Common myeloid progenitor, CD34-positive (primary cell): ENCODE measurements around the gene SWSAP1.
"Not testable (repeated sequence)": the region's sequence is repeated elsewhere in the genome, so short reads cannot be mapped to it uniquely, and the experiment has no call there.

ENCODE experiments used
- CTCF ChIA-PET: fragments of 350-600 bp; sonication (Branson Sonifier 250); formaldehyde crosslinking; loops from one replicate; lab custom pipeline; 2021; ENCODE audit warnings: antibody characterized with exemption; lab: Charles Lee
- POLR2A ChIA-PET: fragments of 350-600 bp; sonication (Branson Sonifier 250); formaldehyde crosslinking; loops from one replicate; lab custom pipeline; 2021; ENCODE audit warnings: antibody characterized with exemption; lab: Charles Lee
- DNase-seq, 3 donors: peaks; one replicate each; pipeline versions ENCODE4 v3.0.0 to v3.0.0-alpha.2; 2013
- H3K27ac ChIP-seq, 2 experiments: 1 replicate in 1 of 2; 2 replicates in 1 of 2; pipeline ENCODE4 v1.7.0; 2013; ENCODE audit warnings: inconsistent platforms in 2 of 2, low read length in 2 of 2, mild to moderate bottlenecking in 2 of 2, low read depth in 1 of 2, moderate library complexity in 1 of 2; ENCODE audit not compliant: severe bottlenecking in 2 of 2, insufficient read depth in 1 of 2, poor library complexity in 1 of 2
- H3K27me3 ChIP-seq, 5 experiments: replicated peaks in 2 of 5; 1 replicate in 3 of 5; 2 replicates in 2 of 5; pipeline versions ENCODE4 v1.6.1 to v1.7.0; 2013; ENCODE audit warnings: low read length in 4 of 5, mild to moderate bottlenecking in 2 of 5, moderate library complexity in 2 of 5, inconsistent platforms in 1 of 5; ENCODE audit not compliant: insufficient read depth in 5 of 5, control insufficient read depth in 4 of 5
- H3K36me3 ChIP-seq, 4 experiments: 1 replicate in 2 of 4; 2 replicates in 2 of 4; pipeline versions ENCODE4 v1.6.1 to v1.7.0; 2013; ENCODE audit warnings: low read length in 3 of 4, control low read depth in 1 of 4, mild to moderate bottlenecking in 1 of 4; ENCODE audit not compliant: control insufficient read depth in 4 of 4, insufficient read depth in 4 of 4
- H3K4me1 ChIP-seq, 4 experiments: 1 replicate in 3 of 4; 2 replicates in 1 of 4; pipeline versions ENCODE4 v1.6.1 to v1.7.1; 2013; ENCODE audit warnings: low read length in 3 of 4, mild to moderate bottlenecking in 3 of 4, control low read depth in 1 of 4, inconsistent platforms in 1 of 4, moderate library complexity in 1 of 4; ENCODE audit not compliant: control insufficient read depth in 4 of 4, insufficient read depth in 4 of 4; ENCODE audit errors: control extremely low read depth in 1 of 4
- H3K4me3 ChIP-seq, 7 experiments: 1 replicate in 4 of 7; 2 replicates in 3 of 7; pipeline versions ENCODE4 v1.5.1 to v1.7.0; 2013; ENCODE audit warnings: mild to moderate bottlenecking in 7 of 7, low read length in 6 of 7, moderate library complexity in 6 of 7, inconsistent platforms in 2 of 7, low read depth in 2 of 7, control low read depth in 1 of 7; ENCODE audit not compliant: insufficient read depth in 4 of 7, control insufficient read depth in 1 of 7; ENCODE audit errors: extremely low read depth in 1 of 7
- H3K9me3 ChIP-seq, 5 experiments: 1 replicate in 4 of 5; 2 replicates in 1 of 5; pipeline versions ENCODE4 v1.6.1 to v1.7.1; 2013; ENCODE audit warnings: low read length in 4 of 5, mild to moderate bottlenecking in 2 of 5, inconsistent platforms in 1 of 5, low read depth in 1 of 5, moderate library complexity in 1 of 5; ENCODE audit not compliant: control insufficient read depth in 4 of 5, insufficient read depth in 2 of 5; ENCODE audit errors: control extremely low read depth in 1 of 5
- WGBS: methylation state at CpG from one replicate; pipeline ENCODE4 v1.1.5; 2013; ENCODE audit not compliant: insufficient coverage; 5-methylcytosine and 5-hydroxymethylcytosine counted together

Gene SWSAP1

GRCh38 chr19:11399667-11400066, 25.2 kb downstream of the SWSAP1 start:
- ChIA-PET POLR2A (no interaction called here), CTCF (interaction anchor here (1.8 to 2.6 kb wide), 2 partner anchors 9 to 16 kb away, joined by 5 to 10 read pairs; partner anchors contain the start of gene EPOR)
- Histone ChIP-seq H3K9me3 (no peaks in the 10 kb centered on the region), H3K27me3 (peaks cover 0 to 3% (median 0%) of the 10 kb centered on the region in 5 experiments), H3K4me1 (no peaks in the 10 kb centered on the region), H3K36me3 (no peaks in the 10 kb centered on the region), H3K27ac (no peak overlapping the region), H3K4me3 (no peak overlapping the region)
- 96% methylated on average over 7 of the region's 9 CpGs for WGBS
- DNase-seq = no peak

- WGBS = no CpG with 5 or more reads among the region's 1 CpG
- H3K9me3 ChIP-seq = no peaks in the 10 kb centered on the region
- no peak overlapping the region for H3K27ac ChIP-seq
- H3K27me3 ChIP-seq = peaks cover 0 to 3% (median 0%) of the 10 kb centered on the region in 5 experiments
- H3K4me3 ChIP-seq = no peak overlapping the region
- no peak for DNase-seq
- CTCF ChIA-PET = interaction anchor here (0.6 kb wide), 1 partner anchor 15 kb away, joined by 3 read pairs; no protein-coding TSS in a partner anchor
- no peaks in the 10 kb centered on the region for H3K4me1 ChIP-seq
- POLR2A ChIA-PET = interaction anchor here (0.6 kb wide), 1 partner anchor 42 kb away, joined by 3 read pairs; no protein-coding TSS in a partner anchor
- H3K36me3 ChIP-seq = no peaks in the 10 kb centered on the region
Measured at GRCh38 chr19:11400798-11401197, 26.3 kb downstream of the SWSAP1 start.

GRCh38 chr19:11401808-11402543, 27.5 kb downstream of the SWSAP1 start:
- CTCF ChIA-PET = interaction anchor here (1.1 to 1.7 kb wide), 3 partner anchors 11 to 84 kb away, joined by 3 to 5 read pairs (median 4); no protein-coding TSS in a partner anchor

GRCh38 chr19:11404588-11405222, 30.2 kb downstream of the SWSAP1 start:
- no peak for DNase-seq
- H3K27ac ChIP-seq = no peak overlapping the region
- 73% methylated on average over 8 of the region's 9 CpGs for WGBS
- CTCF ChIA-PET = interaction anchor here (1.6 to 4.4 kb wide), 3 partner anchors 13 to 23 kb away, joined by 5 to 36 read pairs (median 6); partner anchors contain the start of genes EPOR and RGL3
- POLR2A ChIA-PET = no interaction called here
- H3K27me3 ChIP-seq = peaks cover 0 to 13% (median 4%) of the 10 kb centered on the region in 5 experiments
- no peaks in the 10 kb centered on the region for H3K9me3 ChIP-seq
- no peak overlapping the region for H3K4me3 ChIP-seq
- H3K4me1 ChIP-seq = peaks cover 0 to 3% (median 0%) of the 10 kb centered on the region in 4 experiments
- H3K36me3 ChIP-seq = no peaks in the 10 kb centered on the region

More at GRCh38 chr19:11401808-11402543, 27.5 kb downstream of the SWSAP1 start:
- no peak for DNase-seq
- POLR2A ChIA-PET = interaction anchor here (1.1 kb wide), 1 partner anchor 33 kb away, joined by 3 read pairs; the partner anchor contains the start of gene ODAD3
- H3K4me1 ChIP-seq = peaks cover 0 to 3% (median 0%) of the 10 kb centered on the region in 4 experiments
- peaks cover 0 to 10% (median 4%) of the 10 kb centered on the region in 5 experiments for H3K27me3 ChIP-seq
- no peak overlapping the region for H3K27ac ChIP-seq
- H3K9me3 ChIP-seq = no peaks in the 10 kb centered on the region
- no peak overlapping the region for H3K4me3 ChIP-seq
- WGBS = 93% methylated on average over 6 of the region's 9 CpGs
- no peaks in the 10 kb centered on the region for H3K36me3 ChIP-seq

GRCh38 chr19:11405846-11406643, 31.6 kb downstream of the SWSAP1 start:
- 39% methylated on average over 38 of the region's 44 CpGs for WGBS
- Histone ChIP-seq H3K27me3 (peaks cover 0 to 13% (median 4%) of the 10 kb centered on the region in 5 experiments), H3K4me3 (no peak overlapping the region), H3K27ac (no peak overlapping the region), H3K36me3 (no peaks in the 10 kb centered on the region), H3K4me1 (peaks cover 0 to 3% (median 0%) of the 10 kb centered on the region in 4 experiments), H3K9me3 (no peaks in the 10 kb centered on the region)
- ChIA-PET CTCF (interaction anchor here (0.7 to 4.4 kb wide), 10 partner anchors 9 to 138 kb away, joined by 3 to 36 read pairs (median 4); partner anchors contain the start of gene EPOR), POLR2A (interaction anchor here (0.6 kb wide), 1 partner anchor 22 kb away, joined by 11 read pairs; no protein-coding TSS in a partner anchor)
- DNase-seq = no peak

GRCh38 chr19:11406703-11407236, 32.3 kb downstream of the SWSAP1 start:
- H3K36me3 ChIP-seq, H3K4me3 ChIP-seq, H3K4me1 ChIP-seq, POLR2A ChIA-PET, H3K27ac ChIP-seq, DNase-seq, H3K9me3 ChIP-seq: not testable (repeated sequence)
- H3K27me3 ChIP-seq = peaks cover 0 to 13% (median 5%) of the 10 kb centered on the region in 5 experiments
- WGBS = 82% methylated on average over 10 of the region's 12 CpGs
- CTCF ChIA-PET = interaction anchor here (0.7 to 4.4 kb wide), 11 partner anchors 9 to 139 kb away, joined by 3 to 36 read pairs (median 4); partner anchors contain the start of gene EPOR
